HG03045 (cell line): ENCODE results near the gene NPAS2.

ENCODE experiments used
- ATAC-seq: cut with Tn5 transposase; IDR thresholded peaks from one replicate; pipeline ENCODE4 v1.9.1; 2021; ENCODE audit warnings: mild to moderate bottlenecking, moderate library complexity; ENCODE audit not compliant: unreplicated experiment

The NPAS2 gene

DNA sequence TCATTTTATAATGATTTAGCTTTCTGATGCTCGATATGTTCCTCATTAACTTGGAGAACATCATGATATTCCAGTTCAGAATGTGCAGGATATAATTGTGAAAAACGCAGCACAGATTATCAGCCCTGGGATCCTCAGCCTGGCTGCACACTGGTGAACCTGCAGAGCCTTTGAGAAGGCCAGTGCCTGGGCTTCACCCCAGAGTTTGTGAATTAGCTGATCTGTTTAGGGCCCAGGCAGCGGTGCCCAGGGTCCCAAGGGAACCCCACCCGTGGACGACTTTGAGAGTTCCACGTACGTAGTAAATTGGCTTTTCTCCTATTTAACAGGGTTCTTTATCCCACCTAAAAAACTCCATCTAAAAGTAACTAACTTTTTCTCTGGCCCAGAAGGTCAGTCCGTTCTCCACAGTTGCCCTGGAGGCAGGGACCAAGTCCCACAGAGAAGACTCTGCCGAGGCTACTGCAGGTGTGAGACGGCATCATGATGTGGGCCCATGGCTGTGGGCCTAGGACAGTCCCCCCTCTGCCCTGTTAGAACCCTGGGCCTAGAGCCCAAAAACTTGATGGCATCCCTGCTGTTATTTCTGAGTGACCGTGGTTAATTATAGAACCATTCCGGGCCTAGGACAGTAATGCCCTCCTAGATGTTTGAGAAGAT is 142.6 kb downstream of the NPAS2 start:
- ATAC-seq = no peak

DNA sequence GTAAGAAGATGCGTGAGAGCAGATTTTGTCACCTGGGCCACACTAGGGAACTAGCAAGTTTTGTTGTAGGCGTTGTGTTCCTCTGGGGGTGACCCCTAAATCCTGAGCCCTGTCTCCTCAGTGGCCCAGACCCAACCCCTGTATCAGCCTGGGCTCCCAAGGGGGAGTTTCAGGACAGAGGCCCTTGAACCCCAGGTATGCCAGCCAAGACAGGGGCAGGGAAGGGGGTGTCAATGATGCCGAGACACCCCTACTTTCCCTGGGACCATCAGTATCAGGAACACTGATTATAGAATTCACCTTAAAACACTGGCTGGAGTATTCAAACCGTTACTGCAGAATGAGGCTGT is 143.1 kb downstream of the NPAS2 start:
- no peak for ATAC-seq

DNA sequence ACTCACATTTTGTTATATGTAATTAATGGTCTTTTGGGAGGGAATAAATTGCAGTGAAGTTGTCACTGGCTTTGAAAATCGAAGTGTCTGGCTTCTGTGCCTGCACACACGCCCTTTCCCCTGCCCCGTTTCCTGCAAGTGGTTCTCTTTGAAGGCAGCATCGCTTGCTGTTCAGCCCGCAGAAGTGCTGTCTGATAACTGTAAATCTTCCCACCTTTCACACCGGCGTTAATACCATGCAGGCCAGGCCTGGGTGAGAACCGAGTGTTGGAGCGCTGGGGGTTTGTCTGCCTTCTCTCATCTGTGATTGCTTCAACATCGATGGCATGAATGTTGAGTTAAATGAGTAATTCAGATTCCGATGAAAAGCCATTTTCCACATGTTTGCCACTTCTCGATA is 144.3 kb downstream of the NPAS2 start:
- no peak for ATAC-seq

DNA sequence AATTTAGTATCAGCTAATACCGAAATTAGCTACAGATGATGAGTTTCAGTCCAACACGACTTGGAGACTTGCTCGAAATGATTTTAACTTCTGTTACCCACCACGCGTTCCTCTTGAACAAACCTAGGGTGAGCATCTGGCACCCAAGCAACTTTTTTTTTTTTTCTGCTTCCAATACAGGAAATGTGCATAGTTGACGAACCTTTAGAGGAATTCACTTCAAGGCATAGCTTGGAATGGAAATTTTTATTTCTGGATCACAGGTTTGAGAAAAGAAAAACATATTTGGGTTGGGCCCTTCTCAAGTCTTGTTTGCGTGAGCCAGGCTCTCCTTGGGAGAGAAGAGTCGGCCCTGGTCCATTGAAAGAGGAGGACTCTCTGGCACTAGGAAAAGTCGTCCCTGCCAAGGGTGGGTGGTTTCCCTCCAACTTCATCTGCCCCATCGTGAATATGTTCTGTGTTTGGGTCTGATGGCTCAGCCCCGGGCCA is 144.8 kb downstream of the NPAS2 start:
- ATAC-seq = no peak

DNA sequence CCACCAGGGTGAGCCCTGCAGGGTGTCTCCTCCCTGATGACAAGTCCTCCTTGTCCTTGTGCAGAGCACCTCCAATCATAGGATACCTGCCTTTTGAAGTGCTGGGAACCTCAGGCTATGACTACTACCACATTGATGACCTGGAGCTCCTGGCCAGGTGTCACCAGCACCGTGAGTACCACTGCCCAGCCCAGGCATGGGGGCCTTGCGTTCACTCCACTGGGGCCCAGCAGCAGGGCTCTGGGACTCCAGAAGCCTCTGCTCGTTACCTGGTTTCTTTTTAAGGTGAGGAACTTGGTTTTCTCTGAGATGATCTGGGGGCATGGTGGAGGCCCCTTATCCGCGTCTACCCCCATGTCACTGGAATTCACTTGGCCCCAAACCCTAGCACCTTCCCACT is 145.7 kb downstream of the NPAS2 start:
- no peak for ATAC-seq

DNA sequence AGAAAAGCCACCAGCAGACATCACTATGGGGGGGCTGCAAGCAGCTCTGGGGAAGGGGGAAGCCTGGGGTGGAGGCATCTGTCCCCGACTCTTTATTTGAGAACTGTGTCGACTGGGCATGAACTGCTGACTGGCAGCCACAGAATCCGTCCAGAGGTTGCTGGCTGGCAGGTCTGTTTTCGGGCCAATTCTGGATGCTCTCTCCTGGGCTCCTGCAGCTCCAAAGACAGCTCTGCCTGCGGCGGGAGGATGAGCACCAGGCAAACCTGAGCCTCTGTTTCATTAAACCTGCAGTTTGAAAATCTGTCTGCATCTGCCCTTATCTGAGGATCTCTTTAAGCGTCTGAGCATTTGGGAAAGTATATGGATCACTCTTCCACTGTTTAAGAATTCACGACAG is 147.8 kb downstream of the NPAS2 start:
- ATAC-seq = no peak

DNA sequence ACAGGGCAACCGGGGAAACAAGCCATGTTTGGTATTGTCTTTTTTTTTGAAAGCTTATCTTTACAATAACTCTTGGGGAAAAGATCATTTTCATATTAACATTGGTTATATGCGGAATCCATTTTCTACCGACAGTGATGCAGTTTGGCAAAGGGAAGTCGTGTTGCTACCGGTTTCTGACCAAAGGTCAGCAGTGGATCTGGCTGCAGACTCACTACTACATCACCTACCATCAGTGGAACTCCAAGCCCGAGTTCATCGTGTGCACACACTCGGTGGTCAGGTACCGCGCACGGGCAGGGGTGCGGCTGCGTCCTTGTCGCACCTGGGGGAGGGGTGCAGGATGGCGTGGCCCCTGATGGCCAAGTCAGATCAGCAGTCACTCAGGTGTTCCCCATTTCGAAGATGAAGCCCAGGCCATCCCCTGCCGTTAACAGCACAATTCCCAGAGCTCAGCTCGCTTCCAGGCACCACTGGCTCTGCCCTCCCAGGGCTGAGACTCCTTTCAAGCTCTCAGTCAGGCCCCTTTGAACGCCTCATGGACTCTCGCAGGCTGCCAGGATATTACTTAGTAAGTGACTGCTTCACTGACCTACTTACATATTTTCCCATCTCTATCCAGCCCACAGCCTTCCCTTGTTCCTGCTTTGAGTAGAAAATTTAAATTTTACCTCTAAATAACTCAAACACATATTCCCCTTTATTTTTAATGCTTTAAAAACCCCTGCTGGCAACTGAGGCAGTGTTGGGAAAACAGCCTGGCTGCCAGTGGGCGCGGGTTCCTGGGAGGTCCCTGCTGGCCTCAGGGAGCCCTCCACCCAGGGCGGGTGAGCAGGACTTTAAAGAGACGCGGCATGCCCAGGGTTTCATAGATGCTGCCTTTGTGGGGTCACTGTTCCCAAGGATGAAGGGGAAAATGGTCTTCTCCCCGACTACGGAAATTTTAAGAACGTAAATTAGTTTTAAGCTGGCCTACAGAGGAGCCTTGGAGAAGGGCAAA is 148.5 kb downstream of the NPAS2 start:
- ATAC-seq = no peak

DNA sequence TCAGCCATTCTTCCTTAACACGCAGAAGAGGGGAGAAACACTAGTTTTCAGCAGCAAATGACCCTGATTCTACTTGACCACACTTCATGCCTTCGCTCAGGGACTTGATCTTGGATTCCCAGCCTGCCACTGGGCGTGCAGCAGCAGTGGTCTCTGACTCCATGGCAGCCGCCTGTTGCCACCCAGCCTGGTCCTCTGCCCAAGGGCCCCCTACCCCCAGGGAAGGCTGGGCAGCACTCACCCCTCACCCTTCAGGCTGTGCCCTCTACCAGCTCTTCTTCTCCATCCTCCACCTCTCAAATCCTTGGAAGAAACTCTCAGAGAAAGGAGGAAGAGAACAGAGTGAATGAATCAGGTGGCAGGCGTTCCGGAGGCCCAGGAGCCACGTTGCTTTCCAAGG is 150.1 kb downstream of the NPAS2 start:
- no peak for ATAC-seq

DNA sequence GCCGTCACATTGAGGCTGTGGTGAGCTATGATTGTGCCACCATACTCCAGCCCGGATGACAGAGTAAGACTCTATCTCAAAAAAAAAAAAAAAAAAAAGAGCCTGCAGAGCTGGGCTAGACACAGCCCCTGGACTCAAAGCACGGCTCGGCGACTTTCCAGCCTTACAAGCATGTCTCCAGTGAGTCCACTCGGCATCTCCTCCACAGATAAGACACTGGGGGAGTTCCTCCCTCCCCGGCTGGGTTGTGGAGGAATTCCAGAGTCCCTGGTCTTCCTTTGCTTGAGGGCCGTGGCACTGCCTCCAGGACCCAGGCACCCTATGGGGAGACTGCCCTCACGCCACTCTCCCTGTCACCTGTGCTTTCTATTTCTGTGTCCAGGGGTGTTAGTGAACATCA is 151.3 kb downstream of the NPAS2 start:
- no peak for ATAC-seq

DNA sequence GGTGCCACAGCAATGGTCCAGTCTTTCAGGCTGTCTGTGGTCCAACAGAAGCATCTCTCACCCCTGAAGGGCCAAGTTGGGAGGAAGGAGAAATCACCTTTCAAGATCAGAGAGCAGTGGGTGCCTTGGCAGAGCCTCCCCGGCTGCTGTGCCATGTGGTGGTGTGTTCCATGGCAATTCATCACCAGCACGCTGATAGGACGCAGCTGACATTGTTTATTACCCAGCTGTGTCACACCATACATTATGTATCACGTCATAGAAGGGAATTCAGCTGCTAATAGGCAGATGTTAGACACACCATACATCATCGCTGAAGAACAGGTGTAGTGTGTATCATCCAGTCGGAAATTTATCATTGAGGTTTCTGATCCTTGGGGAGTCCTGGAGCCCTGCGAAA is 152.5 kb downstream of the NPAS2 start:
- ATAC-seq = no peak

DNA sequence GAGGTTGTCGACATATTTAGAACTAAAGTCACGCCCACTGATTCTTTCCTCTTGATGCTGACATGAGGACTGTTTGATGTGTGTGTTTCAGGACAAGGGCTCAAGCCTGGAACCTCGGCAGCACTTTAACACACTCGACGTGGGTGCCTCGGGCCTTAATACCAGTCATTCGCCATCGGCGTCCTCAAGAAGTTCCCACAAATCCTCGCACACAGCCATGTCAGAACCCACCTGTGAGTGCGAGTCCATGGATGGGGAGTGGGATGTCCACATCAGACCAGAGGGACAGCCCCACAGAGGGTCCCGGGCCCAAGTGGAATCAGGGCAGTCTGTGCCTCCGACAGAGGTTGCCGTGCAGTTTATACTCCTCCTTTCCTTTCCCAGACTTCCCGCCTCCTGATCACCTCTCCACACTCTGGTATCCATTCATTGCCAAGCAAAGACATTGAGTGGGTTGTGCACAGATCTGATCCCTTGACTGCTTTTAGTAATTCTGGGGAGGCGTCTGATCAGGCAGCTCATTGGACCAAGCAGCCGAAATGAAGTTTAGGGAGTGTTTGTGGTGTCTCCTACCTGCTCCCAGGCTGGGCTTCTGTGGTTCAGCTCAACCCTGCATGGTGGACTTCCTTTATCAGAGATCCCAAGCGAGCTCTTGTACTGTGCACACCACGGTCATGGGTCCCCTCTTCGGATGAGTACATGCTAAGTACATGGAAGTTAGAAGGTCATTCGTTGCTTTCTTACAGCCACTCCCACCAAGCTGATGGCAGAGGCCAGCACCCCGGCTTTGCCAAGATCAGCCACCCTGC is 155.0 kb downstream of the NPAS2 start:
- no peak for ATAC-seq

DNA sequence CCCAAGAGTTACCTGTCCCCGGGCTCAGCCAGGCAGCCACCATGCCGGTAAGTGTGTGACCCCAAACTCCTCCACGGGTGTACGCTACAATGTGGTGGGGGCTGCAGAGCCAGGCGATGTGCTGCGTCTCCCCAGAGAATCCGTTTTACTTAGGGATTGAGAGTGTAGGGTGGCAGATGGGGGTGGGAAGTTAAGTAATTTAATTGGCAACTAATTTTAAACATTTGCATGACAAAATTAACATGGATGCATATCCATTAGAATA is 155.5 kb downstream of the NPAS2 start:
- ATAC-seq = no peak

DNA sequence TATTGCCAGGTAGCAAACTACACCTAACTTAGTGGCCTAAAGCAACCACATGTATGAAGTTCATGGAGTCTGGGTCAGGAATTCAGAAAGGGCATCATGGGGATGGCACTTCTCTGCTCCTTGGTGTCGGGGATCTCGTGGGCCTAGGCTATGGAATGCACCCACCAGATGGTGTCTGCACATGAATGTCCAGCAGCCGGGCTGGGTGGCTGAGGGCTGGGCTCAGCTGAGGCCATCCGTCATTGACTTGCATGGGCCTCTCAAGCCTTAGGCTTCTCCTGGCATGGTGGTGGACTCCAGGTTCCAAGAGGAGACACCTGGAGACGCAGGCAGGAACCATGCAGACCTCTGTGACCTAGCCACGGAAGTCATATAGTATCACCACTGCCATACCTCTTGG is 156.1 kb downstream of the NPAS2 start:
- no peak for ATAC-seq

DNA sequence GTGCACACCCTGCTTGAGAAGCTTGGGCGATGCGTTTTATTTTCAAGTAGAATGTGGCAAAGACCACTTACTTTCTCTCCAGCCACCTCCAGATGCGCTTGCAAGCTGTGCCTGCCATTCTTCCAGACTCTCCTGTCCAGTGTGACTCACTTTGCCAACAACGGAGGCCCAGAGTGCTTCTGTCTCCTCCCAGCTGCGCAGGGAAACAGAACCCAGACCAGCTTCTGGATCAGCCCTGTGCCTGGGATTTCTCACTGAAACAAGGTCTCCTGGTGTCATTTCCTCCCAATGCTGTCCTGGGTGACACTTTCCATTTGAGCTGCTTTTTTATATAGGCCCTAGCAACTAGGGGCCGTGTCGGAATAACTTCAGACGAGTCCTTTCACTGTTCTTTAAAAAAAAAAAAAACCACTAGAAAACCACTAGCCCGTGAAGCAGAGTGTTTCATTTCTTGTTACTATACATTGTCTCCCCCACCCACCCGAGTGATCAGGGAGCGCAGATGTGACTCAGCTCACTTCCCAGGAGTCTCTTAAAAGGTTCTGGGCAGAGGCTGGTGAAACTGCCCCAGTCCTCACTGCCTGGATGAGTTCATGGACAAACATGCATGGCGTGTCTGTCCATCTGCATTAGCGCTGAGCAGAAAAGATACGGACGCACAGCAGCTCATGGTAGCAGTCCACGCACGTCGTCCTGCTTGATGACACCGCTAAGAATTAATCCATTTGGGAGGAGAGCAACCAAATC is 156.9 kb downstream of the NPAS2 start:
- ATAC-seq = peak; percentile 78

DNA sequence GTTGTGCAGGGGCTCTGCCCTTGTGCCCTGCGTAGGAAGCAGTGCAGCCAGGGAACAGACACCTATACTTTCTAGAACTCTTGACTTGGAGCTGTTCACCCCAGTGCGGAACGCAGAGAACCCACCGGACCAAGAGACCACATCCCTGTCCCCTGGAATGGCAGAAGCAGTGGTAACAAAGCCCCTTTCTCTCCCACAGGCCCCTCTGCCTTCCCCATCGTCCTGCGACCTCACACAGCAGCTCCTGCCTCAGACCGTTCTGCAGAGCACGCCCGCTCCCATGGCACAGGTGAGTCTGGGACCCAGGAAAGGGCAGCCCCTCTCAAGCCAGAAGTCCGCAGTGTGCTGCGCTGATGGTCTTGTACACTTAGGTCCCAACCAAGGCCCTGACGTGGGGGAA is 157.6 kb downstream of the NPAS2 start:
- no peak for ATAC-seq

DNA sequence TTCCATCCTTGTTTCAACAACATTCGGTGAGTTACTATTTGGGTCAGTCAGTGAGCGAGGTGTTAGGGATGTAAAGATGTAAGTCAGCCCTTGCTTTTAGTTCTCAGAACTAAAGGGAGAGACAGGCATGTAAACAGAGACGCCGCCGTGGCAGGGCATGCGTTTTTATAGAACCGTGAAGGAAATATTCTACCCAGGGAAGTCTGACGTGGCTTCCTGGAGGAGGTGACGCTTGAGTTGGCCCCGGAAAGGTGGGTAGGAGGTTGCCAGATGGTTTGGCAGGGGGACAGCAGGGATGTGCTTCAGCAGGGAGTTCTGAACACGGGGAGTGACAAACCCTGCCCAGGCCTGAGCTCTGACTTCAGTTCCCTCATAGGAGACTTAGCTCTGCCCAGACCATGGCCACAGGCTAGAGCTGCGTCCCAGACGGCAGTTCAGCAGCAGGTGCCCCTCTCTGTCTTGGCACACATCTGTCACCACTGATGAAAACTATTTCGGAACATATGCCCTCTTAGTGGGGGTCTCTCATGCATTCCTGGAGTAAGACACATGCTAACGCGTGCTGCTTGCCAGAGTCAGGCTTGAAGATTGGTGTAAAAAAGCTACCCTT is 158.7 kb downstream of the NPAS2 start:
- ATAC-seq = no peak

DNA sequence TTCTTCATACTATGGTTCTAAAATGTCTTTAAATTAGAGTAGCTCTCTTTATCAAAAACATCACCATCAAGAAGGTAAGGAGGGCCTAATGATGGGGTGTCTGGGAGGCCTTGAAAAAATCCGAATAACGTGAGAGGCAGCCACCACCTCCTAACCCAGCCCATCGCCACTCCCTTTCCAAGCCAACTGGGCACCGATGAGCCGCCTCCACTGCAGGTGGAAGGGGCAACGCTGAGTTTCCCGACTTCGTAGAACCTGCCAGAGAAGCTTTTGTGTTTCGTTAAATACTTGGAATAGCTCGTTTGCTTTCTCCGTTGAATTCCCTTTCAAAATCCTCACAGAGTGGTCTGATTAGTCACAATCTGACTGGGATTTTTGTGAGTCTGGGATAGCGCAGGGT is 160.1 kb downstream of the NPAS2 start:
- ATAC-seq = no peak

DNA sequence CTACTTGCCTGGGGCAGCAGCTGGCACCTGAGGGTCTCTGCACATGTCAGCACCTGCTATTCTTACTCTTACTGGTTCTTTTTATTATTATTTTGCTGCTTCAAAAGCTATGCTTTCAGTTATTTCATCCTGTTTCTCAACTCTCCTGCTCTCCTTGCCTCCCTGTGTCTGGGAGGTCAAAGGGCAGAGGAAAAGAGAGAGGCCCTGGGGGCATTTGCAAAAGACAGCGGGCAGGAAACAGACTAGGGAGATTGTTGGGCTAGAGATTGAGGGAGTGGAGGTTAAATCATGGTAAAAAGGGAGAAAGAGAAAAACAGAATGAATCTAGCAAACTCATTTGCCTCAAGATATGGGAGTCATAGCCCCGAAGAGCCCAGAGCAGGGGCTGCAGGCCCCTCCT is 161.1 kb downstream of the NPAS2 start:
- ATAC-seq = no peak

DNA sequence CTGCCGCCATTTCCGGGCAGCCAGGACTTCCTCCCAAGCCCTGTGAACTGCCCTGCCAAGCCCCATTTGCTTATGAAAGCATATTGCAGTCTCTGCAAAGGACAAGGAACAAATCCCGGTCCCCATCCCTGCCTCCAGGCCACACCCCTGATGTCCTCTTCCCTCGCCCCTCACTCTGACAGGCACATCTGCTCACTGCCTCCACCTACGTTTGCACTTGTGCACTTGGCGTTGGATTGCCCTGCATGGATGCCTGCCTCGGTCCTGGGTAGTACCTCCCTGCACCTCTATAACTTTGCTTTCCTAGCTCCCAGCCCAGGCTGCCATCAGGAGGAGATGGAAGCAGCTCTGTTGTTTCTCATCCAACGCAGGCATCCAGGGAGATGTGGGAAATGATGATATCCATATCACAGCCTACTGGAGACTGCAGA is 162.5 kb downstream of the NPAS2 start:
- ATAC-seq = no peak

DNA sequence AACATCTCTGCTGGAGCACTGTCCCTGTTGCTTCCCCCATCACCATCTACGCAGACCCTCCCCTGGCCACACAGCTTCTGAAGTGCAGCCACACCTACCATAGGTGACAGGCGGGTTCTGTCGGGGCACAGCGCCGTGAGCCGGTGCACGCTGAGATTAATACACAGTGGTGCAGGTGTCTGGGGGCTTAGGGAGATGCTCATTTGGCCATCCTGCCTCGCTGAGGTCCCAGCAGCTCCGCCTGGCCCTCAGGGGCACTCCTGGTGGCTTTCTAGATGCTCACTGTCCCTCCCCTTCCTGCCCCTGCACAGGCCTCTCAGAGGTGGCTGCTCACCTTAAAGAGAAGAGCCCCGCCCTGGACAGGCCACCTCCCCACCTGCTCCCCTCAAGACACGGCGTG is 163.3 kb downstream of the NPAS2 start:
- no peak for ATAC-seq
